ENCODE data around the gene PLLP. TPM values are rescaled to one million over a fixed set of nuclear protein-coding genes. Genes with fewer than 3 reads are reported as not detected.

PLLP gene
- polyA plus RNA-seq, 1 donor (not counting 4 experiments of a cell fraction or from before 2014, with no cell fraction given) = 8.7 TPM

DNA sequence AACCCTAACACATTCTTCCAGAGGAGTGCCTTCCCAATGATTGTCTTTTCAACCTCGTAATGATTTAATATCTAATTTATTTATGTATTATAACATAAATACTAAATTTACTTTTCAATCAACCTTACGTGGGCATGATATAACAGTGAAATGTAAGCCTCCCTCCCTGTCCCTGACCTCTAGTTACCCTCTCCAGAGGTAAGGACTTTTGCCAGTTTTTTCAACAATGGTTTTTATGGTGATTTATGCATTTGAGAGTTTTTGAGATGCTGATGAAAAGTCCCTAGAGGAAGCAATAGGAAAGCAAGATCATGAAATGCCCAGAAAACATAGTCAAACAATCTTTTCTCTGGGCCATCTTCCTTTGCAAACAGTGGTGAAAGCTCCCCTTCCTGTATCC lies 35.2 kb upstream of the PLLP start:
- no peak overlapping the region for H2AFZ ChIP-seq (ENCODE audit: control insufficient read depth, low read length)
- H4K20me1 ChIP-seq (ENCODE audit: control insufficient read depth, extremely low read depth, insufficient read depth, low read length) = no peaks in the 10 kb centered on the region
- no peaks in the 10 kb centered on the region for H3K9me3 ChIP-seq (ENCODE audit: control insufficient read depth, low read depth, low read length)
- no peak overlapping the region for H3K27ac ChIP-seq (ENCODE audit: control insufficient read depth, insufficient read depth, low read length)
- no peaks in the 10 kb centered on the region for H3K27me3 ChIP-seq (ENCODE audit: control insufficient read depth, extremely low read depth, insufficient read depth, low read length)
- no peaks in the 10 kb centered on the region for H3K36me3 ChIP-seq (ENCODE audit: control insufficient read depth in 2 of 2, extremely low read depth in 1 of 2, insufficient read depth in 2 of 2, low read length in 2 of 2)
- no peak overlapping the region for H3K9ac ChIP-seq (ENCODE audit: control insufficient read depth, extremely low read depth, insufficient read depth, low read length)
- H3K4me3 ChIP-seq (ENCODE audit: control insufficient read depth in 2 of 3, extremely low read depth in 1 of 3, insufficient read depth in 2 of 3, low read depth in 1 of 3, low read length in 3 of 3) = no peak overlapping the region
- no peak for TF ChIP-seq EZH2 (IDR thresholded peaks at IDR 0.05; ENCODE audit: low read length)
- TF ChIP-seq, protein P1, sequence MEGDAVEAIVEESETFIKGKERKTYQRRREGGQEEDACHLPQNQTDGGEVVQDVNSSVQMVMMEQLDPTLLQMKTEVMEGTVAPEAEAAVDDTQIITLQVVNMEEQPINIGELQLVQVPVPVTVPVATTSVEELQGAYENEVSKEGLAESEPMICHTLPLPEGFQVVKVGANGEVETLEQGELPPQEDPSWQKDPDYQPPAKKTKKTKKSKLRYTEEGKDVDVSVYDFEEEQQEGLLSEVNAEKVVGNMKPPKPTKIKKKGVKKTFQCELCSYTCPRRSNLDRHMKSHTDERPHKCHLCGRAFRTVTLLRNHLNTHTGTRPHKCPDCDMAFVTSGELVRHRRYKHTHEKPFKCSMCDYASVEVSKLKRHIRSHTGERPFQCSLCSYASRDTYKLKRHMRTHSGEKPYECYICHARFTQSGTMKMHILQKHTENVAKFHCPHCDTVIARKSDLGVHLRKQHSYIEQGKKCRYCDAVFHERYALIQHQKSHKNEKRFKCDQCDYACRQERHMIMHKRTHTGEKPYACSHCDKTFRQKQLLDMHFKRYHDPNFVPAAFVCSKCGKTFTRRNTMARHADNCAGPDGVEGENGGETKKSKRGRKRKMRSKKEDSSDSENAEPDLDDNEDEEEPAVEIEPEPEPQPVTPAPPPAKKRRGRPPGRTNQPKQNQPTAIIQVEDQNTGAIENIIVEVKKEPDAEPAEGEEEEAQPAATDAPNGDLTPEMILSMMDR (optimal IDR thresholded peaks at IDR 0.05 in 1 of 3, IDR thresholded peaks at IDR 0.05 in 1 of 3, conservative IDR thresholded peaks at IDR 0.05 in 1 of 3; ENCODE audit: extremely low read depth in 1 of 3, insufficient read depth in 2 of 3, low read length in 3 of 3) = no peak
- H3K79me2 ChIP-seq (ENCODE audit: control insufficient read depth, insufficient read depth, low read length) = no peaks in the 10 kb centered on the region
- FAIRE-seq (no peak), DNase-seq (ENCODE audit: low read depth, low spot score) (no peak)
- peaks cover 14% of the 10 kb centered on the region for H3K4me1 ChIP-seq (ENCODE audit: control insufficient read depth, extremely low read depth, insufficient read depth, low read length)
- H3K9me1 ChIP-seq (ENCODE audit: control insufficient read depth, extremely low read depth, insufficient read depth, low read length) = peaks cover 2% of the 10 kb centered on the region
- dilution Hi-C loops (cut with MboI; ENCODE audit: extremely low pct_ligation_motif_present, low sequenced_read_pairs) = no loop called here
- H3K4me2 ChIP-seq (ENCODE audit: control insufficient read depth, extremely low read depth, insufficient read depth, low read depth, low read length) = no peak overlapping the region

DNA sequence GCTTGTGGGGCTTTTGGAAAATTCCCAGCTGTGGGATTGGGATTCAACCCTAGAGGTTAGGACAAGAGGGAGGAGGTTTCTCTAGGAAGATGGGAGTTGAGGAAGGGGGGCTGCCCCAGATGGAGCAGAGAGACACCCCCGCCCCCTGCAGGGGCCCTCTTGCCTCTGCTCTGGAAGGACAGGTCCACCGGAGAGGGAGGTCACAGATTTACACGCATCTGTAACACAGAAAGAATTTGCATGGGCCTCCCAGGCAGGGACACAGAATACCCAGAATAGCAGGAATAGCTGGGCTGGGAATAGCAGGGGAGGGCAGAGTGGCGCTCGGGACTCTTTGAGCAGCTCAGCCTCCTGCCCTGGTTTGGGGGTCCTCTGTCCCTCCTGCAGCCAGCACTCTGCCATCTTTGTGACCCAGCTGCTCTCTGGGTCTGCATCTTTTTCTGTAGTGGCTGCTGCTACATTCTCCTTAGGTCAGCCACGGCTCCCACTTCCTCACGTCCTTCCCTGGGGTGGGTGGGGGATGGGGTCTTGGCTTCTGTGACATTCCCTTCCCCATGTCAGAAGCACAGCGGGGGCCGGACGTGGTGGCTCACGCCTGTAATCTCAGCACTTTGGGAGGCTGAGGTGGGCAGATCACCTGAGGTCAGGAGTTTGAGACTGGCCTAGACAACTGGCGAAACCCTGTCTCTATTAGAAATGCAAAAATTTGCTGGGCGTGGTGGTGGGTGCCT lies 33.9 kb upstream of the PLLP start:
- H3K27ac ChIP-seq (ENCODE audit: control insufficient read depth, insufficient read depth, low read length) = no peak overlapping the region
- H3K79me2 ChIP-seq (ENCODE audit: control insufficient read depth, insufficient read depth, low read length) = no peaks in the 10 kb centered on the region
- no peaks in the 10 kb centered on the region for H3K9me3 ChIP-seq (ENCODE audit: control insufficient read depth, low read depth, low read length)
- TF ChIP-seq, protein P1 (optimal IDR thresholded peaks at IDR 0.05 in 1 of 3, IDR thresholded peaks at IDR 0.05 in 1 of 3, conservative IDR thresholded peaks at IDR 0.05 in 1 of 3; ENCODE audit: extremely low read depth in 1 of 3, insufficient read depth in 2 of 3, low read length in 3 of 3) = no peak
- TF ChIP-seq EZH2 (IDR thresholded peaks at IDR 0.05; ENCODE audit: low read length) = no peak
- dilution Hi-C loops (cut with MboI; ENCODE audit: extremely low pct_ligation_motif_present, low sequenced_read_pairs) = no loop called here
- FAIRE-seq = no peak
- H2AFZ ChIP-seq (ENCODE audit: control insufficient read depth, low read length) = no peak overlapping the region
- no peaks in the 10 kb centered on the region for H4K20me1 ChIP-seq (ENCODE audit: control insufficient read depth, extremely low read depth, insufficient read depth, low read length)
- H3K27me3 ChIP-seq (ENCODE audit: control insufficient read depth, extremely low read depth, insufficient read depth, low read length) = no peaks in the 10 kb centered on the region
- peaks cover 2% of the 10 kb centered on the region for H3K9me1 ChIP-seq (ENCODE audit: control insufficient read depth, extremely low read depth, insufficient read depth, low read length)
- no peak for DNase-seq (ENCODE audit: low read depth, low spot score)
- H3K4me3 ChIP-seq (ENCODE audit: control insufficient read depth in 2 of 3, extremely low read depth in 1 of 3, insufficient read depth in 2 of 3, low read depth in 1 of 3, low read length in 3 of 3) = no peak overlapping the region
- no peaks in the 10 kb centered on the region for H3K36me3 ChIP-seq (ENCODE audit: control insufficient read depth in 2 of 2, extremely low read depth in 1 of 2, insufficient read depth in 2 of 2, low read length in 2 of 2)
- no peak overlapping the region for H3K4me2 ChIP-seq (ENCODE audit: control insufficient read depth, extremely low read depth, insufficient read depth, low read depth, low read length)
- H3K4me1 ChIP-seq (ENCODE audit: control insufficient read depth, extremely low read depth, insufficient read depth, low read length) = peaks cover 19% of the 10 kb centered on the region
- no peak overlapping the region for H3K9ac ChIP-seq (ENCODE audit: control insufficient read depth, extremely low read depth, insufficient read depth, low read length)
